GM20431 (cell line): ENCODE results near the gene ENTHD1.
"Not testable (repeated sequence)": the region's sequence is repeated elsewhere in the genome, so short reads cannot be mapped to it uniquely, and the experiment has no call there.

Experiments used
- in situ Hi-C: fragments of 300-500 bp; cut with MseI, MboI; formaldehyde crosslinking; loops from one replicate; pipeline ENCODE4 v1.15.0; 2020; ENCODE audit warnings: low sequenced_read_pairs; ENCODE audit not compliant: unreplicated experiment

The ENTHD1 gene

GRCh38 chr22:39744353-39744752 is 149.2 kb downstream of the ENTHD1 start:
- in situ Hi-C loops, result no loop called here

- in situ Hi-C loops, result no loop called here
Observed at GRCh38 chr22:39743935-39744334, 149.6 kb downstream of the ENTHD1 start.

GRCh38 chr22:39739338-39740027 is 154.1 kb downstream of the ENTHD1 start:
- in situ Hi-C loops, result no loop called here

GRCh38 chr22:39738746-39739145 is 154.8 kb downstream of the ENTHD1 start:
- in situ Hi-C loops, result no loop called here

GRCh38 chr22:39735776-39736175 is 157.8 kb downstream of the ENTHD1 start:
- in situ Hi-C loops, result no loop called here

GRCh38 chr22:39734866-39735265 is 158.7 kb downstream of the ENTHD1 start:
- in situ Hi-C loops, result no loop called here

GRCh38 chr22:39734046-39734445 is 159.5 kb downstream of the ENTHD1 start:
- in situ Hi-C loops, result not testable (repeated sequence)

- in situ Hi-C loops, result no loop called here
Observed at GRCh38 chr22:39733191-39733590, 160.4 kb downstream of the ENTHD1 start.

GRCh38 chr22:39732625-39733024 is 160.9 kb downstream of the ENTHD1 start:
- in situ Hi-C loops, result no loop called here

- in situ Hi-C loops, result no loop called here
Observed at GRCh38 chr22:39731881-39732555, 161.5 kb downstream of the ENTHD1 start.

GRCh38 chr22:39731481-39731880 is 162.1 kb downstream of the ENTHD1 start:
- in situ Hi-C loops, result no loop called here

GRCh38 chr22:39729141-39729934 is 164.2 kb downstream of the ENTHD1 start:
- in situ Hi-C loops, result no loop called here

GRCh38 chr22:39728236-39728860 is 165.2 kb downstream of the ENTHD1 start:
- in situ Hi-C loops, result no loop called here

- in situ Hi-C loops, result no loop called here
Observed at GRCh38 chr22:39727541-39727940, 166.0 kb downstream of the ENTHD1 start.

GRCh38 chr22:39725351-39726035 is 168.1 kb downstream of the ENTHD1 start:
- in situ Hi-C loops, result no loop called here

GRCh38 chr22:39724857-39725256 is 168.7 kb downstream of the ENTHD1 start:
- in situ Hi-C loops, result no loop called here

GRCh38 chr22:39724390-39724789 is 169.2 kb downstream of the ENTHD1 start:
- in situ Hi-C loops, result no loop called here

GRCh38 chr22:39723899-39724351 is 169.6 kb downstream of the ENTHD1 start:
- in situ Hi-C loops, result no loop called here

GRCh38 chr22:39723463-39723862 is 170.1 kb downstream of the ENTHD1 start:
- in situ Hi-C loops, result no loop called here

GRCh38 chr22:39722501-39722900 is 171.1 kb downstream of the ENTHD1 start:
- in situ Hi-C loops, result no loop called here
